T-helper 2 cell (primary cell): ENCODE measurements around the gene CYP27A1.
"Not testable (repeated sequence)": the region's sequence is repeated elsewhere in the genome, so short reads cannot be mapped to it uniquely, and the experiment has no call there.

Source experiments
- DNase-seq, 5 experiments: peaks; one replicate each; pipeline versions ENCODE4 v3.0.0 to v3.0.0-alpha.2; 2012 to 2022

Gene CYP27A1

DNA sequence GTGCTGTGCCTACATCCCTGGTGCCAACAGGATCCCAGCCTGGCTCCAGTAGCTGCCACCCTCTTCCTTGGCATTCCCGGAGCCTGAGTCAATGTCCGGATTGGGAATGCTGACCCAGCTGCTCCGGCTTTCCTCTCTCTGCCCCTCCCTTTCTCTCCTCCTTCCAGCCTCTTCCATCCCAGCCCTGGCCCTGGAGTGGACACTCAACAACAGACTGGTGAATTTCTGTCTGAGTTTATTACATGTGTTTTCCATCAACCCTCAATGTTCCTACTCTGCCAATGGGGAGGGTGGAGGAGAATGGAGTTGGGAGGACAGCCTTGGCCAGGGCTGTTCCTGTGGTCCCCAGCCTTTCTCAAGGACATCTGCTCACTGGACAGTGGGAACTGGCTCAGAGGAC is 50.6 kb downstream of the CYP27A1 start:
- no peak for DNase-seq

DNA sequence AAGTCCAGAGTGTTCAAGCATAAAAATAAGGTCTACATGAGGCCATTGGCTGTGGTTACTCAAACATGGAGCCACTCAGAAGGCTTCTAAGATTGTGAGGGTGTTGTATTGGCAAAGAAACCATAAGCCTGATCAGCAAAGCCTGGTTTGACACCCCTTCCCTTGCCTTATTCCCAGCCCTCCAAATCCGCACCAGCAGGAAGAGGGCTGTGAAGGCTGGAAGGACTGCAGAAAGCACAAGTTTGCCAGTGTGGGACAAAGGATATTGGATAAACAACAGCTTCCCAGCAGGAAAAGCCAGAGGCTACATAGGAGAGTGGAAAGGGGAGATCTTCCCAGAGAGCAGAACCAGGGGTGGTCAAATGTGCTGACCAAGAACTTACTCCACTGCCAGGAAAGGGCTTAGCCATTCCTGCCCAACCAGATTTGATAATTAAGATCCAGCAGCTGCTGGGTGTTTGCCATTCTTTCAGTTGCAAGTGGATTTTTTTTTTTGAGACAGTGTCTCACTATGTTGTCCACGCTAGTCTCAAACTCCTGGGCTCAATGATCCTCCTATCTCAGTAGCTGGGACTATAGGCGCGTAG is 51.2 kb downstream of the CYP27A1 start:
- no peak for DNase-seq

DNA sequence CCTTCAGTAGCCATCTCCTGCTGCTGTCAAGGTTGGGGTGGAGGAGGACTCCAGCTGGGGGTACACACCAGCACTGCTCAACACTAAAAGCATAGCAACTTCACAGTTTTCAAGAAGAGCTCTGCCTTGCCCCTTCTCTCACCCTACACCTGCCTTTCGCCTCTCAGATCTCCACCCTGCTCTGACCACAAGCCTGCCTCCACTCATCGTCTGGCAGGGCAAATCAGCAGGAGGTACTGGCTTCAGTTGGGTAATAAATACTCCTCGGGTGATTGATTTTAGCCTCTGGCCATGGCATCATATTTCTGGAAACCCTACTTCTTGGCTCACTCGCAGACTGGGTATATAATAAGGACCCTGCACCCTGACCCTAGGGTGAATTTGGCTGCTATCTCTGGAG is 52.7 kb downstream of the CYP27A1 start:
- no peak for DNase-seq

DNA sequence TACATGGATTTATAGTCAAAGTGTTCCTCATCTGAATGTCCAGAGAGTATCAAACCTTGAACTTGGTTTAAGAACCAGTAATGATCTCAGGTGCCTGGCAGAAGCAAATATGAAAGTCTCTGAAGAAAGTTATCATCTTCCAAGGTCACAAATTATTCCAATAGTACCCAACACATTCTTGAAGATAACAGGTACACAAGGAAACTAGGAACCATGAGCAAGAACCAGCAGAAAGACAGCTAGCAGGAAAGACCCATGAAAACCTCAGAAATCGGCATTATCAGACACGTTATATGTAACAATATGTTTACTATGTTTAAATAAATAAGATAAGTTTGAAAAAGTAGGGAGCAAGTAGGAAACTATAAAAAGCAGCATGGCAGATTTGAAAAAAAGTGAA is 55.5 kb downstream of the CYP27A1 start:
- no peak for DNase-seq

DNA sequence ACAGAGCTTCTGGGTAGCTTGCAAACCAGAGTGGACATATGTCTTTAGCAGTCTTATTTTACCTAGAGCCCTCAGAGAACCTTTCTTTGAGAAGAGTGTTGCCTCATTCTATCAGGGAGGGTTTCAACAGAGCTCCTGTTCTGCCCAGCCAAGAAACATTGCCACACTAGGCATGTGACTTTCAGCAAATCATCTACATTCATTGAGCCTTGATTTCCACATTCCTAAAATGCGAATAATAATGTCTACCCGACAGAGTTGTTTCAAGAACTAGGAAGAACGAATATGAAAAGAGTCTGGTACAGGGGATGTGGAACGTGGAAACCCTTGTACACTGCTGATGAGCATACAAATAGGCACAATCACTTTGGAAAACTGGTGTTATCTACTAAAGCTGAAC is 57.5 kb downstream of the CYP27A1 start:
- DNase-seq = no peak

DNA sequence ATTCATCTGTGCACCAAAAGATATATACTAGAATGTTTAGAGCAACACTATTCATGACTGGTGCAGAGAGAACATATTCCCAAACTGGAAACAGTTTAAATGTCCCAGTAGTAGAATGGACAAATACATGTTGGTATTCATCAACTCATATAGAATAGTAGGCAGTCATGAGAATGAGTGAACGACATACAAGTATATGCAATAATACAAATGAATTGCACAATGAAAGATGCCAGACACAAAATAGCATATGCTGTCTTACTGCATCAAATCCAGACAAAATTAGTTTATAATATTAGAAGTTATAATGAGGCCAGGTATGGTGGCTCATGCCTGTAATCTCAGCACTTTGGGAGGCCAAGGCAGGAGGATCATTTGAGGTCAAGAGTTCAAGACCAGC is 57.9 kb downstream of the CYP27A1 start:
- DNase-seq = no peak

DNA sequence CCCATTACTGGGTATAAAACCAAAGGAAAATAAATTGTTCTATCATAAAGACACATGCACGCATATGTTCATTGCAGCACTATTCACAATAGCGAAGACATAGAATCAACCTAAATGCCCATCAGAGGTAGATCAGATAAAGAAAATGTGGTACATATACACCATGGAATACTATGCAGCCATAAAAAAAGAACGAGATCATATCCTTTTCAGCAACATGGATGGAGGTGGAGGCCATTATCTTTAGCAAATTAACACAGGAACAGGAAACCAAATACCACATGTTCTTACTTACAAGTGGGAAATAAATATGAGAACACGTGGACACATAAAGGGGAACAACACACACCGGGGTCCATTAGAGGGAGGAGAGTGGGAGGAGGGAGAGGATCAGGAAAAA is 62.4 kb downstream of the CYP27A1 start:
- DNase-seq = not testable (repeated sequence)

DNA sequence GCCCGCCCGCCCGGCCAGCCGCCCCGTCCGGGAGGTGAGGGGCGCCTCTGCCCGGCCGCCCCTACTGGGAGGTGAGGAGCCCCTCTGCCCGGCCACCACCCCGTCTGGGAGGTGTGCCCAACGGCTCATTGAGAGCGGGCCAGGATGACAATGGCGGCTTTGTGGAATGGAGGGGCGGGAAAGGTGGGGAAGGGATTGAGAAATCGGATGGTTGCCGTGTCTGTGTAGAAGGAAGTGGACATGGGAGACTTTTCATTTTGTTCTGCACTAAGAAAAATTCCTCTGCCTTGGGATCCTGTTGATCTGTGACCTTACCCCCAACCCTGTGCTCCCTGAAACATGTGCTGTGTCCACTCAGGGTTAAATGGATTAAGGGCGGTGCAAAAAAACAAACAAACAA is 65.0 kb downstream of the CYP27A1 start:
- not testable (repeated sequence) for DNase-seq

DNA sequence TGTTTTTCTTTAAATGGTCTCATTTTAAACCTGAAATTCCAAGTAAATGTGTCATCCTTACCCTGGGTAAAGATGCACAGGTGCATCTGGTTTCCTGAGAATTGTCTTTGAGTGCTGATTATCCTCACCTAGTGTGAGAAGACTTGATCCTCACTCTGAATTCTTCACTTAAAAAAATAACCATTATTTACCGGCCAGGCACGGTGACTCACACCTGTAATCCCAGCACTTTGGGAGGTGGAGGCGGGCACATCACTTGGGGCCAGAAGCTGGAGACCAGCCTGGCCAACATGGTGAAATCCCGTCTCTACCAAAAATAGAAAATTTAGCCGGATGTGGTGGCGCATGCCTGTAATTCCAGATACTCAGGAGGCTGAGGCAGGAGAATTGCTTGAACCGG is 67.8 kb downstream of the CYP27A1 start:
- DNase-seq = no peak

DNA sequence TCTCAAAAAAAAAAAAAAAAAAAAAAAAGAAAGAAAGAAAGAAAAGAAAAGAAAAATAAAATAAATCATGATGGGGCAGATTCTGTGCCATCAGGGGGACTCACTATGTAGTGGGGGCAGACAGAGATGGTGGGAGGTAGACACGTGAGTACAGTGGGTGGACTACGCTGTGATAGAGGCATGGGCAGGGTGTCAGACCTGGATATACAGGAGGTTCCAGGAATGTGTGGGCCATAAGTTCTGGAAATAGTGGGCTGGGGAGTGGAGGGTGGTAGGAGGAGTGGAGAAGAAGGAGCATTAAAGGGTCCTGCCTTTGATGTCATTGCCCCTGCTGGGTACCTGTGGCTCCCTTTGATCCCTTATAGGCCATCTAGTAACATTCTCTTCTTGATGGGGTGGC is 68.8 kb downstream of the CYP27A1 start:
- DNase-seq = no peak

DNA sequence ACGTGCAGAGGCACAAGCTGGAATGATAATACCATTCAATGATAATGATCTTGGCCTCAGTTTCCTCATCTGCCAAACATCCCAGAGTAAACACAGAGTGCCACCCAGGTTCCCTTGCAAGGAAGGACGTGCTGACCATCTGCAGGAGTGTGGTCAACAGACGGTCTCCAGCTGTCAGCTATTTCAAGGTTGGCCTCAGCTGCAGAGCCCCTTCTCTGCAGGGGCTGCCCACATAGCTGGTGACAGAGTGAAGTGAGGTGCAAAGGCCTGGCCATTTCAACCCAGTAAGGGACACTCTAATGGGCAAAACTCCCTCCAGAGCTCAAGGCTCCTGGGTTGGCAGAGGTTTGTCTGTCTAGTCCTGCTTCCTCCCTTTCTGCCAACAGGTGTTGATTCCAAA is 69.3 kb downstream of the CYP27A1 start:
- DNase-seq = no peak

DNA sequence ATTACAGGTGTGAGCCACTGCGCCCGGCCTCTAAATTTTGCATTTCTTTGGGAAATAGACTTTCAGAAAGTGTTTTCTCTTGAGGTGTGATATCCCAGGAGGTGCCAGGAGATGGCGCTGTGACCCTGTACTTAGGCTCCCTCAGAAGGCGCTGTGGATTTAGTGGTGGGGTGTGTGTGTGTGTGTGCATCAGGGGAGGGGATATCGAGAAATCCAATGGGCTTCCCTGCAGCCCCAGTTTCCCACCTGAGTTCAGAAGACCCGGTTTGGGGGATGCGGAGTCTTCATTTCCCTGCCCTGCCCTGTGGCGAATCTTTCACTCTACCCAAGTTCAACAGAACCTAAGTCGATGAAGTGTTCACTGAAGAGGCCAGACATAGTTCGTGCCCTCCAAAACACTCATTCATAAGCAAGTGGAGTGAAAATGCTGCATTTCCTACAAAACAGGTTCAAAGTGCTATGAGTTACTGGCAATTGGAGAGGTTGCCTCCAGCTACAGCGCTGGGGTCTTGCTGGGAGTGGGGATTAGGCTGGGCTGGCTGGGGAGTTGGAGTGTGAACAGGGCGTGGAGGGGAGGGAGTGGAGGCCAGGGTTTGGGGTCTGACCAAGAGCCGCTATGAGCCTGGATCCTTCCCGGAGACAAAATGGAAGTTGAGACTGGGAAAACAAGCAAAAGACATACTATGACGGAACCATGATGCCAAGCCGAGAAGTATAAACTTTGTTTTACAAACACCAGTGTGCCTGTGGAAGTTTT is 71.1 kb downstream of the CYP27A1 start:
- peak; percentile 29 to 61 (median 54) for DNase-seq

DNA sequence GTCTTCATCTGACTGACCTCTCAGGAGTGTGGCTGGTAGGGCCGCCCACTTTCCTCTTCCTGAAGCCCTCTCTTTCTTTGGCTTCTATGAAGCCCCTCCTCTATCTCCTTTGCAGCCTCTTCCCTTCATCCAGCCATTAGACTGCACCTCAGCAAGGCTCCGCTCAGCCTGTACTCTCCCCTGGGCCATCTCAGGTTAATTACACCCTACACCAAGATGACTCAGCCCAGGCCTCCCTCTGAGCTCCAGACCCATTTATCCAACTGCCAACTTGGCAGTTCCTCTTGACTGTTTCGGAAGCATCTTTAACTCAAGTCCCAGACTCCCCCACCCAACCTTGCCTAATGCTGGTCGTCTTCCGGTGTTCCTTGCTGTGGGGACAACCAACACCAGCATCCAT is 71.8 kb downstream of the CYP27A1 start:
- DNase-seq = no peak

DNA sequence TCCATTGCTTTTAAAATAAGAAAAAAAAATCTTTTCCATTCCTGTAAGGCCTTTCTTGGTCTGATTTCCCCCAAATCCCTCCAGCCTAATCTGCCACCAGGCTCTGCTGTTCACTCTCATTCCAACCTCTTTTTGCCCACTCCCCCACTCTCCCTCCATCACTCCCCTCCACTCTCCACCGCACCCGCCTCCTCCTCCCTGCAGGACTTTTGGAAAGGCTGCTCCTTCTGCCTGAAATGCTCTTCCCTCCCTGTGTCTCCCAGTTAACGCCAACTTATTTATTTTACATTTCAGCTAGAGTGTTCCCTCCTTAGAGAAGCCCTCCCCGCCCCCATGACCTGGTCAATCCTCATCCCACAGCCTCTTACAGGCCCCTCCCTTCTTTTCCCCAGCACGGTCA is 72.9 kb downstream of the CYP27A1 start:
- no peak for DNase-seq

DNA sequence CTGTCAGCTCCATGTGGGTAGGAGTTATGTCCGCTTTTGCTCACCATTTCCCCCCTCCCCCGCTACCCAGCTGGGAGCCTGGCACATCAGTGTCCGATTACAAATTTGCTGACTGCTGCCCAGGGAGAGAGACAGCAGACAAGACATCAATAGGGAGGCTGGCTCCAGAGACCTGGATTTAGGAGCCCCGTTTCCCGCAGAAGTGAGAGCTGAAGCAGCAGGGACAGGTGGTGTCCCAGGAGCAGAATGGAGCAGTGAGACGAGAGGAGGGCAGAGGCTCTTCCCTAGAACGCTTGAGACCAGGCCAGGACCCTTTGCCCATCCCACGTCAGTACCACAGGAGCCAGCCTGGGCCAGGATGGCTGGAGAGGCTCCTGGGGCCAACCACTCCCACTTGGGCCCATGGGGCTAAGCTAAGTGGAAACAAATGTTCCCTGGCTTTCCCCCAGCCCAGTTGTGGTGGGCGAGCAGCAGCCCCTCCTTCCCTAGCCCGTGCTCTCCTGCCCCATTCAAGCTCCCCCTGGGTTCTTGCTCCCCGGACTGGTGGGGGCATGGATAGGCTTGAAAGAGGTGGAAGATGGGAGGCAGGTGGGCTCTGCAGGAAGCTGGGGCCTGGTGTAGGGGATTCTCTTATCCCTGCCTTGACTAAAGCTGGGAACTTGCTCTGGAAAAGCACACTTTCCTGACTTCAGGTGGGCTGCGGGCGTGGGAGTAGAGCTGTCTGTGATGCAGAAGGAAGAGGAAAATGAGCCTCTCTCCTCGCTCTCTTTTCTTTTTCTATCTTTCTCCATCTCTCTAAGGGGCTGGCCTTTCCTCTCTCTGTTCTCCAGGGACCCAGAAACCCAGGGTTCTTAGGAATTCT is 73.6 kb downstream of the CYP27A1 start:
- DNase-seq = no peak

DNA sequence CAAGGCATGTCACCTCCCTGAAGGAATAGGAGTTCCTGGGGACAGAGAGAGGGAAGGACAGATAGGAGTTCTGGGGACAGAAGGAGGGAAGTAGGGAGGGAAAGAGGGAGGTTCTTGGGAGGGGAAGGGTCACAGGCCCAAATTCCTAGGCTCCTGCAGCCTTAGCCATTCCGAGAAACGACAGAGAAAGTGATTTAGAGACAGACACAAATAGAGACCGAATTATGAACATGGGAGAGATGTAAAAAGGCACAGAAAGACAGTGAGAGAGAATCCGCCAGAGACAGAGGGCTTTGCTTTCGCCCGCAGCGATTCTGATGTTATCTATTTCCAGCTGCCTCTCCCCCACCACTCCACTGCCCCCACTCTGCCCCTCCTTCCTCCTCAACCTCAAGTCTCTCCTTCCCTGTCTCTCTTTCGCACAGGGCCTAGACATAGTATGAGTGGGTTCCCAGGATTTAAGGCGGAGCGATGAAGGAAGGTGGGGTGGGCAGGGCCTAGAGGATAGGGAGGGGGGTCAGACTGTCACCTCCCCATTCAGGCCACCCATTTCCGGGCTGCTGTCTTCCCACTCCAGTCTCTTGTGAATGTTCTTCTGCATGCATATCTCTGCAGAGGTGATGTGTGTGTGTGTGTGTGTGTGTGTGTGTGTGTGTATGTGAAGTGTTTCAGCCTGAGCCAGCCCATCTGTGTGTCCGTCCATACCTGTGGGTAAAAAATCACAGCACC is 74.4 kb downstream of the CYP27A1 start:
- DNase-seq = peak in 1 of 5 experiments; percentile 32

DNA sequence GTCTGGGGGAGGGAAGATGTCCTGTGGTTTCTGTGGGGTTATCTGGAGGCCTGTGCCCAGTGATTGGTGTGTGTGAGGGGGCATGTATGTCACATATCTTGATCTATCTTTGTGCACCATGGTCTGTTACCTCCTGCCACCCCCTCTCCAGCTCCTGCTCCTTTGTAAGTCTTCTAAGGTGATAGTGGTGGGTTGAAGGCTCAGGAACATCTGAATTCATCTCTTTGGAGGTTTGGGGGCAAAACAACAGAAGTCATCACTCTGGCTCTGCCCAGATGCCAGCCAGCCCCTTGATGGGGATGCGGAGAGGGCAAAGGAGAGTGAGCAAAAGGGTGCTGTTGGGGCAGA is 74.9 kb downstream of the CYP27A1 start:
- no peak for DNase-seq

DNA sequence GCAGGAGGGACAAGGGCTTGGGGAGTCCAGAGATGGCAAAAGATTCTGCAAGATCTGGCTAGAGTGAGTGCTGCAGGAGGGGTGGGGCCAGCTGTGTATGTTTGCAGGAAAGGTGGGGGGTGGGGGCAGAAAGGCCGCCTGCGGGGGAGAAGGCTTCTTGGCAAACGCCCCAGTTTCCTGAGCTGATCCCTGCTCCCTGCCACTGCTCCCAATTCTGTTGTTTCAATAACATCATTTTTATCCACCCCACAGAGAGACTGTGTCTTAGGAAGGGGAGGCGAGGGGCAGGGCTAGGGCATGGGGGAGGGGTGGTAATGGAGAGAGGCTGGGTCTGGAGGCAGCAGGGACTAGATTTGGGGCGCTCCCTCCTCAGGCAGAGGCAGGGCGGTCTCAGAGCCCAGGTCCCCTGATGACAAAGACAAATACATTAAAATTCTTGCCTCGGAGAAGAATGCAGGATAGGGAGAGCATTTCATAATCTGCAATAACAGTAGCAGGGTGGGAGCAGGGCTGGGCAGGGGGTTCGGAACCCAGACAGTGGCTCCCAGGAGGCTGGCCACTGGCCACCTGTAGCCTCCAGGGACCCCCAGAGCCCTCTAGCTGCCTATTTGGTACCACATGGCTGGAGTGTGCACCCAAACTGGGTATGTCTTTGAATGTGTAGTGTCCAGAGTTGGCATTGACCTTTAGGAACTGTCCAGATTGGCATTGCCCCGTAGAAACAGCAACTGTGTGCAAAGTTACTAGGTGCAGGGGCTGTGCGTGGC is 75.6 kb downstream of the CYP27A1 start:
- DNase-seq = no peak

DNA sequence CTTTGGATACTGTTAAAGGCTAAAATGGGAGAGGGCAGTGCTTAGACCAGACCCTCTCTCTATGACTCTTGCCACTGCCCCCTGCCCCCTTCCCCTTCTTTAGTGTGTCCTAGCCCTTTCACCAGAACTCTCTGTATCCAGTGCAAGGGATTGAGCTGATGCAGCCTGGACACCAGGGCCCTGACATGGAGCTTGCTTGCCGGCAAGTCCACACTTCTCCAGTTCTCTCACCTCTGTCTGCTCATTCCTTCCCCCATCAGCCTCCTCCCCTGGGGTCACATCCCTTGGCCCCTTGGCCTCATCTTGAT is 76.1 kb downstream of the CYP27A1 start:
- DNase-seq = no peak

DNA sequence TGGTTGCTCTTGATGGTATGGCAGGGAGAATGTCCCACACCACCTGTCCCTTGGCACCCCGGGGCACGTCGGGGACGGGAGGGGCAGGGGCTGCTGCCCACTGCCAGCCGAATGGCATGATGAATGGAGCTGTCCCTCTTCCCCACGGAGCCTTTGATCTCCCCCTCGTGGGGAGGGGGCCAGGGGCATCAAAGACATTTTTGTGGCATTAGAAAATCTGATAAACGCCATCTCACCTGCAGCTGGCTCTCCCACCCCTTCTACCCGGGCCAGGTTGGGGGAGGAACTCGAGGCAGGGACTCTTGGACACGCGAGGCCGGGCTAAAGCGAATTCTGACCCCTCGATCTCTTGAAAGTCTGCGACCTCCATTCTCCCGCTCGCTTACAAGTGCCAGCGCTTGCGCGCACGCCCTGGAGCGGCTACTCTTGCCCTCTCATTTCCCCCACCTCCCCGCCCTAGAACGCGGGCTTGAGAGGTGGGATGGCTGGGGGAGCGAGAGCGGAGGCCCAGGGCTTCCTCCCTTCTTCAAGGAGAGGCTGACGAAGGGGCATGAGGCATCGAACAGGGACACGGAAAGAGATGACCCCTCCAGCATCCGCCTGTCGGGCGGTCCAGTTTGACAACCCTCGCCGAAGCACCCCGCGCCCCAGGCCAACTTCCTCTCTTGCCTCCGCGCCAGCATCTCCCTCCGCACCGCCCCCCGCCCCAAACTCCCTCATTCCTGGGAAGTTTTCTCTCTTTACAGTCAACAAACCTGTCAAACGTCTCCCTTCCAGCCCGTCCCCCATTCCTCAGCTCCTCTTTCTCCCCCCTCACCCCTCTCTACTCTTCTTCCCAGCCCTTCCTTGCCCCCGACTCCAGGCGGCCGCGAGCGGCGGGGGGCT is 77.0 kb downstream of the CYP27A1 start:
- no peak for DNase-seq

DNA sequence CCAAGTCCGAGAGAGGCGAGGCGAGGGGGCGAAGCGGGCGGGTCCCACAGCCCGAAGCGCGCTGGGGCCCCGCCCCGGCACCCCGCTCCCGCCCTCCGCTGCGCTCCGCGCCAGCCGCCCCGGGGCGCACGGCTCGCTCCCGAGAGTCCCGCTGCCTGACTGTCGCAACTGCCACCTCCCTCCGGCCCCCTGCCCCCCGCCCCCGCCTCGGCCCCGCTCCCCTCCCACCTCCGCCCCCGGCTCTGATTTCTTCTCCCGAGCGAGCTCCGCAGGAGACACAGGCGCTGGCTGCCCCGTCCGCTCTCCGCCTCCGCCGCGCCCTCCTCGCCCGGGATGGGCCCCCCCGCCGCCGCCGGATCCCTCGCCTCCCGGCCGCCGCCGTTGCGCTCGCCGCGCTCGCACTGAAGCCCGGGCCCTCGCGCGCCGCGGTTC is 77.6 kb downstream of the CYP27A1 start, which contains the start of gene WNT6:
WNT6 (plus strand) TSS at position 250 of the 432 bp plus-strand sequence. CDS start 233 bp downstream, outside the sequence.
- no peak for DNase-seq
